Fibroblast of lung (primary cell): ENCODE results near the gene EDRF1. TPM values are rescaled to one million over a fixed set of nuclear protein-coding genes. Genes with fewer than 3 reads are reported as not detected.

Experiments
- DNase-seq, 2 donors: peaks; one replicate each; pipeline versions ENCODE4 v3.0.0 to v3.0.0-alpha.2; 2010; ENCODE audit warnings: low read depth in 2 of 2
- H2AFZ ChIP-seq: 2 replicates; pipeline ENCODE4 v1.5.1; 2012; ENCODE audit warnings: low read length, control low read depth, inconsistent platforms
- H3K27ac ChIP-seq: 2 replicates; pipeline ENCODE4 v1.5.1; 2011; ENCODE audit warnings: low read length, control low read depth; ENCODE audit not compliant: insufficient read depth
- H3K27me3 ChIP-seq: 2 replicates; pipeline ENCODE4 v1.5.1; 2011; ENCODE audit warnings: mild to moderate bottlenecking, low read length; ENCODE audit not compliant: control insufficient read depth, insufficient read depth
- H3K36me3 ChIP-seq: 2 replicates; pipeline ENCODE4 v1.5.1; 2011; ENCODE audit warnings: low read length; ENCODE audit not compliant: control insufficient read depth, insufficient read depth
- H3K4me1 ChIP-seq: 2 replicates; pipeline ENCODE4 v1.5.1; 2011; ENCODE audit warnings: low read length; ENCODE audit not compliant: control insufficient read depth, insufficient read depth; ENCODE audit errors: extremely low read depth
- H3K4me2 ChIP-seq: 2 replicates; pipeline ENCODE4 v1.5.1; 2011; ENCODE audit warnings: low read length, control low read depth; ENCODE audit not compliant: insufficient read depth; ENCODE audit errors: extremely low read depth
- H3K4me3 ChIP-seq, 4 experiments: fragments of 200-600 bp in 1 of 4; sonication (generic) in 1 of 4; replicated peaks in 1 of 4; 2 replicates each; pipeline ENCODE4 v1.5.1; 2011 to 2016; ENCODE audit warnings: low read length in 4 of 4, low read depth in 3 of 4, mild to moderate bottlenecking in 3 of 4, control low read depth in 2 of 4, inconsistent platforms in 1 of 4, mixed read lengths in 1 of 4; ENCODE audit not compliant: insufficient read depth in 1 of 4; ENCODE audit errors: control extremely low read depth in 1 of 4
- H3K79me2 ChIP-seq: 2 replicates; pipeline ENCODE4 v1.5.1; 2012; ENCODE audit warnings: mild to moderate bottlenecking, low read length, inconsistent platforms; ENCODE audit not compliant: control insufficient read depth, insufficient read depth
- H3K9ac ChIP-seq: 2 replicates; pipeline ENCODE4 v1.5.1; 2011; ENCODE audit warnings: mild to moderate bottlenecking, low read length, control low read depth; ENCODE audit not compliant: insufficient read depth
- H3K9me3 ChIP-seq: 2 replicates; pipeline ENCODE4 v1.5.1; 2012; ENCODE audit warnings: low read depth, low read length; ENCODE audit not compliant: control insufficient read depth, insufficient read depth
- H4K20me1 ChIP-seq: 2 replicates; pipeline ENCODE4 v1.5.1; 2011; ENCODE audit warnings: low read length; ENCODE audit not compliant: control insufficient read depth, insufficient read depth; ENCODE audit errors: extremely low read depth
- CTCF ChIP-seq, 2 donors: IDR thresholded peaks in 1 of 2; conservative IDR thresholded peaks in 1 of 2; 1 replicate in 1 of 2; 2 replicates in 1 of 2; pipeline ENCODE4 v1.5.1; 2011 to 2012; ENCODE audit warnings: low read length in 2 of 2, control low read depth in 1 of 2, inconsistent platforms in 1 of 2, low read depth in 1 of 2, mild to moderate bottlenecking in 1 of 2
- EZH2 ChIP-seq: IDR thresholded peaks from 2 replicates; pipeline ENCODE4 v1.5.1; 2012; ENCODE audit warnings: low read length, control low read depth, mild to moderate bottlenecking; ENCODE audit errors: missing control alignments
- polyA plus RNA-seq, 2 donors: library from polyadenylated mRNA; depleted of rRNA in 1 of 2; stranded (reverse) in 1 of 2; unstranded in 1 of 2; fragments of >200 nt; gene quantifications; 2 replicates each; pipeline ENCODE4 v1.2.1, GENCODE V29; 2011 to 2012; ENCODE audit warnings: missing spikeins in 1 of 2
- total RNA-seq: library from RNA; depleted of rRNA; stranded (reverse); fragments of >200 nt; gene quantifications from 2 replicates; pipeline ENCODE4 v1.2.1, GENCODE V29; 2014

EDRF1 gene
- total and polyA plus RNA-seq, 2 donors (not counting 1 experiment from before 2014, with no cell fraction given), result 19.9 to 25.3 TPM

GRCh38 chr10:125727436-125727835, 7.9 kb downstream of the EDRF1 start:
- Histone ChIP-seq H3K36me3 (peaks cover 23% of the 10 kb centered on the region), H3K27ac (no peak overlapping the region)
- TF ChIP-seq CTCF (conservative IDR thresholded peaks at IDR 0.05 in 1 of 2, IDR thresholded peaks at IDR 0.05 in 1 of 2; ENCODE audit: low read depth in 1 of 2, low read length in 2 of 2), result no peak
- no peak for TF ChIP-seq EZH2

DNA sequence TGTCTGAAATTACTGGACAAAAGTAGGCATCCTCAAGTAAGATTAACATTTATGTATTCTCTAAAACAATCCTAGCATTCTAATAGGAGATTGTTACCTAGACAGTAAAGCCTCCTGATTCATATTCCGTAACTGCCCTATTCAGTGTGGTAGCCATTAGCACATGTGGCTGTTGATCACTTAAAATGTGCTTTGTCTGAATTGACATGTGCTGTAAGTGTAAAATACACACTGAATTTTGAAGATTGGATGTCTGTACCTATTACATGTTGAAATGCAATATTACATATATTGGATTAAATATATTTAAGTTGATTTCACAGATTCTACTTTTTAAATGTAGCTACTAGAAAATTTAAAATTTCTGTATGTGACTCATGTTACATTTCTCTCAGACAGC, 14.6 kb downstream of the EDRF1 start:
- no peaks in the 10 kb centered on the region for H4K20me1 ChIP-seq
- H3K27me3 ChIP-seq, result no peaks in the 10 kb centered on the region
- H3K27ac ChIP-seq, result no peak overlapping the region
- H3K36me3 ChIP-seq, result peaks cover 9% of the 10 kb centered on the region
- no peak for DNase-seq
- no peak overlapping the region for H3K4me2 ChIP-seq
- H3K4me1 ChIP-seq, result no peaks in the 10 kb centered on the region
- no peaks in the 10 kb centered on the region for H3K9me3 ChIP-seq
- no peak overlapping the region for H3K9ac ChIP-seq
- H2AFZ ChIP-seq, result no peak overlapping the region
- TF ChIP-seq EZH2 (no peak), CTCF (conservative IDR thresholded peaks at IDR 0.05 in 1 of 2, IDR thresholded peaks at IDR 0.05 in 1 of 2; ENCODE audit: low read depth in 1 of 2, low read length in 2 of 2) (no peak)
- H3K4me3 ChIP-seq, result no peak overlapping the region
- no peaks in the 10 kb centered on the region for H3K79me2 ChIP-seq

More at GRCh38 chr10:125727436-125727835, 7.9 kb downstream of the EDRF1 start:
- H3K27me3 ChIP-seq, result no peaks in the 10 kb centered on the region
- H3K9me3 ChIP-seq, result no peaks in the 10 kb centered on the region
- H3K9ac ChIP-seq, result no peak overlapping the region
- no peak overlapping the region for H2AFZ ChIP-seq
- H4K20me1 ChIP-seq, result no peaks in the 10 kb centered on the region
- H3K4me3 ChIP-seq, result no peak overlapping the region
- no peaks in the 10 kb centered on the region for H3K79me2 ChIP-seq
- DNase-seq, result no peak
- no peaks in the 10 kb centered on the region for H3K4me1 ChIP-seq
- no peak overlapping the region for H3K4me2 ChIP-seq

- H4K20me1 ChIP-seq, result no peaks in the 10 kb centered on the region
- TF ChIP-seq EZH2, result no peak
- TF ChIP-seq CTCF (conservative IDR thresholded peaks at IDR 0.05 in 1 of 2, IDR thresholded peaks at IDR 0.05 in 1 of 2; ENCODE audit: low read depth in 1 of 2, low read length in 2 of 2), result peak in 1 of 2 donors; percentile 19
- no peaks in the 10 kb centered on the region for H3K4me1 ChIP-seq
- no peak overlapping the region for H3K27ac ChIP-seq
- H2AFZ ChIP-seq, result no peak overlapping the region
- H3K36me3 ChIP-seq, result peaks cover 3% of the 10 kb centered on the region
- H3K79me2 ChIP-seq, result no peaks in the 10 kb centered on the region
- no peak overlapping the region for H3K9ac ChIP-seq
- no peaks in the 10 kb centered on the region for H3K27me3 ChIP-seq
- H3K9me3 ChIP-seq, result no peaks in the 10 kb centered on the region
- no peak for DNase-seq
- H3K4me2 ChIP-seq, result no peak overlapping the region
- no peak overlapping the region for H3K4me3 ChIP-seq
Observed at GRCh38 chr10:125734823-125735222, 15.3 kb downstream of the EDRF1 start.
